ENCODE results near the gene IFFO2. TPM values are rescaled to one million over a fixed set of nuclear protein-coding genes. Genes with fewer than 3 reads are reported as not detected.
A peak's percentile ranks its signal among the peaks of the same experiment; 100 is the strongest.
"Not testable (repeated sequence)": the region's sequence is repeated elsewhere in the genome, so short reads cannot be mapped to it uniquely, and the experiment has no call there.

IFFO2 gene
- total RNA-seq, 3 donors from 2014 or later = 36.0 to 47.6 (median 36.1) TPM

GRCh38 chr1:18901147-18901951 lies 55.1 kb downstream of the IFFO2 start:
- H3K4me1 Mint-ChIP-seq (ENCODE audit: low read depth) = peaks cover 17% of the 10 kb centered on the region
- no peaks in the 10 kb centered on the region for H3K9me3 Mint-ChIP-seq
- no peaks in the 10 kb centered on the region for H3K36me3 Mint-ChIP-seq (ENCODE audit: insufficient read depth)
- H3K27me3 Mint-ChIP-seq (ENCODE audit: low read depth) = no peaks in the 10 kb centered on the region
- H3K4me3 Mint-ChIP-seq = peak overlapping the region; percentile 90
- ATAC-seq = no peak
- DNase-seq = no peak

DNA sequence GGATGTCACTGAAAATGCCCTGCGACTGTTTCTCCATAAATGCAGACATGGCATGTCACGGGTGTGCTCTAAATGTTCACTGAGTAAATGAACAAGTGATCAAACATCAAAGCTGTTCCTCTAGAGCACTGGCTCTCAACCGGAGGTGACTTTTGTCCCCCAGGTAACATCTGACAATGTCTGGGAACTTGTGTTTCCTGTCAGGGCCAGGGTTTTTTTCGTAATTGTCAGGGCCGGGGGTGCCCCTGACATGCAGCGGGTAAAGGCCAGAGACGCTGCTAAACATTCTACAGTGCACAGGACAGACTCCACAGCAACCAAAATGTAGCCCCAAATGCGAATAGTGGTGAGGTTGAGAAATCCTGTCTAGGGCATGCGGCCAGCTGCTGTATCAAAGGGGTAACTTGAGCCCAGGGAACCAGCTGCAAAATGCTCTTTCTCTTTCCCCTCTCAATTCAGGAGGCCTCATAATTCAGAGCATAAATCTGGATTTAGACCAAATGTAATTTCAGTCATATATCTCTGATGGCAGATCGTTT lies 56.1 kb downstream of the IFFO2 start:
- no peak for ATAC-seq
- H3K4me1 Mint-ChIP-seq (ENCODE audit: low read depth) = peaks cover 17% of the 10 kb centered on the region
- no peaks in the 10 kb centered on the region for H3K36me3 Mint-ChIP-seq (ENCODE audit: insufficient read depth)
- no peaks in the 10 kb centered on the region for H3K27me3 Mint-ChIP-seq (ENCODE audit: low read depth)
- no peak for DNase-seq
- no peak overlapping the region for H3K4me3 Mint-ChIP-seq
- H3K9me3 Mint-ChIP-seq = no peaks in the 10 kb centered on the region

- Mint-ChIP-seq H3K4me3 (no peak overlapping the region), H3K36me3 (ENCODE audit: insufficient read depth) (no peaks in the 10 kb centered on the region), H3K4me1 (ENCODE audit: low read depth) (peaks cover 17% of the 10 kb centered on the region), H3K27me3 (ENCODE audit: low read depth) (no peaks in the 10 kb centered on the region), H3K9me3 (no peaks in the 10 kb centered on the region)
- no peak for DNase-seq
- no peak for ATAC-seq
Observed at GRCh38 chr1:18899363-18900049, 57.0 kb downstream of the IFFO2 start.

- DNase-seq = no peak
- Mint-ChIP-seq H3K9me3 (no peaks in the 10 kb centered on the region), H3K4me1 (ENCODE audit: low read depth) (peaks cover 12% of the 10 kb centered on the region), H3K4me3 (no peak overlapping the region), H3K27me3 (ENCODE audit: low read depth) (no peaks in the 10 kb centered on the region), H3K36me3 (ENCODE audit: insufficient read depth) (no peaks in the 10 kb centered on the region)
- ATAC-seq = no peak
Observed at GRCh38 chr1:18898567-18898966, 57.9 kb downstream of the IFFO2 start.

DNA sequence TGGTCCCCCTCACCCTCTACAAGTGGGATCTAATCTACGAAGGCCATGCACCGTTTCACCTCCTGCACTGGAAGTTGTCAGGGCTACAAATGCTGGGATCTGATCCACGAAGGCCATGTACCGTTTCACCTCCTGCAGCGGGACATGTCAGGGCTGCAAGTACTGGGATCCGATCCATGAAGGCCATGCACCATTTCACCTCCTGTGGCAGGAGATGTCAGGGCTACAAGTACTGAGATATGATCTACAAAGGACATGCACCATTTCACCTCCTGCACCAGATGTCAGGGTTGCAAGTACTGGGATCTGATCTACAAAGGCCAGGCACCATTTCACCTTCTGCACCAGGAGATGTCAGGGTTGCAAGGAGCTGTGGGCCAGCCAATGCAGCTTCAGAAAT lies 61.2 kb downstream of the IFFO2 start:
- no peaks in the 10 kb centered on the region for H3K9me3 Mint-ChIP-seq
- DNase-seq (no peak), ATAC-seq (no peak)
- peaks cover under 1% of the 10 kb centered on the region for H3K4me1 Mint-ChIP-seq (ENCODE audit: low read depth)
- no peaks in the 10 kb centered on the region for H3K27me3 Mint-ChIP-seq (ENCODE audit: low read depth)
- H3K36me3 Mint-ChIP-seq (ENCODE audit: insufficient read depth) = no peaks in the 10 kb centered on the region
- H3K4me3 Mint-ChIP-seq = no peak overlapping the region

GRCh38 chr1:18893120-18893519 lies 63.4 kb downstream of the IFFO2 start:
- DNase-seq (no peak), ATAC-seq (no peak)
- H3K9me3 Mint-ChIP-seq = no peaks in the 10 kb centered on the region
- no peaks in the 10 kb centered on the region for H3K4me1 Mint-ChIP-seq (ENCODE audit: low read depth)
- no peaks in the 10 kb centered on the region for H3K36me3 Mint-ChIP-seq (ENCODE audit: insufficient read depth)
- H3K27me3 Mint-ChIP-seq (ENCODE audit: low read depth) = no peaks in the 10 kb centered on the region
- H3K4me3 Mint-ChIP-seq = no peak overlapping the region

GRCh38 chr1:18891858-18892257 lies 64.6 kb downstream of the IFFO2 start:
- not testable (repeated sequence) for ATAC-seq; H3K27me3 Mint-ChIP-seq (ENCODE audit: low read depth); DNase-seq; H3K36me3 Mint-ChIP-seq (ENCODE audit: insufficient read depth); H3K9me3 Mint-ChIP-seq; H3K4me3 Mint-ChIP-seq; H3K4me1 Mint-ChIP-seq (ENCODE audit: low read depth)

GRCh38 chr1:18891426-18891780 lies 65.1 kb downstream of the IFFO2 start:
- DNase-seq = no peak
- Mint-ChIP-seq H3K36me3 (ENCODE audit: insufficient read depth) (no peaks in the 10 kb centered on the region), H3K9me3 (no peaks in the 10 kb centered on the region)

GRCh38 chr1:18890706-18891425 lies 65.6 kb downstream of the IFFO2 start:
- Mint-ChIP-seq H3K4me3 (no peak overlapping the region), H3K9me3 (no peaks in the 10 kb centered on the region), H3K4me1 (ENCODE audit: low read depth) (no peaks in the 10 kb centered on the region), H3K36me3 (ENCODE audit: insufficient read depth) (no peaks in the 10 kb centered on the region), H3K27me3 (ENCODE audit: low read depth) (no peaks in the 10 kb centered on the region)
- ATAC-seq (no peak), DNase-seq (no peak)

More at GRCh38 chr1:18891426-18891780, 65.1 kb downstream of the IFFO2 start:
- Mint-ChIP-seq H3K4me1 (ENCODE audit: low read depth) (no peaks in the 10 kb centered on the region), H3K27me3 (ENCODE audit: low read depth) (no peaks in the 10 kb centered on the region), H3K4me3 (no peak overlapping the region)
- no peak for ATAC-seq

- Mint-ChIP-seq H3K36me3 (ENCODE audit: insufficient read depth) (no peaks in the 10 kb centered on the region), H3K27me3 (ENCODE audit: low read depth) (no peaks in the 10 kb centered on the region), H3K4me1 (ENCODE audit: low read depth) (no peaks in the 10 kb centered on the region), H3K9me3 (no peaks in the 10 kb centered on the region), H3K4me3 (no peak overlapping the region)
- no peak for DNase-seq
- ATAC-seq = no peak
Observed at GRCh38 chr1:18886003-18886335, 70.5 kb downstream of the IFFO2 start.

- ATAC-seq (no peak), DNase-seq (no peak)
- Mint-ChIP-seq H3K9me3 (no peaks in the 10 kb centered on the region), H3K4me3 (no peak overlapping the region), H3K36me3 (ENCODE audit: insufficient read depth) (no peaks in the 10 kb centered on the region), H3K27me3 (ENCODE audit: low read depth) (no peaks in the 10 kb centered on the region), H3K4me1 (ENCODE audit: low read depth) (no peaks in the 10 kb centered on the region)
Observed at GRCh38 chr1:18885311-18886002, 71.0 kb downstream of the IFFO2 start.

DNA sequence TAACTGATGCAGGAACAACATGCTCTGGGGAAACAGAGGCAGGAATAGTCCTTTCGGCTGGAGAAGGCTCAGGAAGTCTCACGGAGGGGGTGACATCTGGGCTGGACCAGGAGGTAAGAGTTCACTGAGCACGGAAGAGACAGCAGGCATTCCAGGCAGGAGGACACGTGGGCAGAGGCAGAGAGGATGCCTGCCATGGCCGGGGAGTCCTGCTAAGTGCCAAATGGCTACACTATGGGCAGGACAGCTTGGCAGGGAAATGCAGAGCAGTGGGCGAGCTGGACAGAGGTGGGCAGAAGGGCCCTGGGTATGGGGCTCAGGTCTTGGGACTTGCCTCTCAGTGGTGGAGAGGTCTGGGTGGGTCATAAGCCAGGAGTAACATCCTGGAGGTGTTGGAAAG lies 71.7 kb downstream of the IFFO2 start:
- Mint-ChIP-seq H3K4me1 (ENCODE audit: low read depth) (no peaks in the 10 kb centered on the region), H3K4me3 (no peak overlapping the region), H3K36me3 (ENCODE audit: insufficient read depth) (no peaks in the 10 kb centered on the region), H3K9me3 (no peaks in the 10 kb centered on the region), H3K27me3 (ENCODE audit: low read depth) (no peaks in the 10 kb centered on the region)
- ATAC-seq (no peak), DNase-seq (no peak)

GRCh38 chr1:18884419-18884717 lies 72.1 kb downstream of the IFFO2 start:
- Mint-ChIP-seq H3K27me3 (ENCODE audit: low read depth) (no peaks in the 10 kb centered on the region), H3K9me3 (no peaks in the 10 kb centered on the region), H3K4me3 (no peak overlapping the region), H3K36me3 (ENCODE audit: insufficient read depth) (no peaks in the 10 kb centered on the region), H3K4me1 (ENCODE audit: low read depth) (no peaks in the 10 kb centered on the region)
- ATAC-seq (no peak), DNase-seq (no peak)

- ATAC-seq = peak; percentile 70 to 82
- no peaks in the 10 kb centered on the region for H3K36me3 Mint-ChIP-seq (ENCODE audit: insufficient read depth)
- no peaks in the 10 kb centered on the region for H3K9me3 Mint-ChIP-seq
- H3K27me3 Mint-ChIP-seq (ENCODE audit: low read depth) = no peaks in the 10 kb centered on the region
- peak; percentile 71 for DNase-seq
- no peak overlapping the region for H3K4me3 Mint-ChIP-seq
- H3K4me1 Mint-ChIP-seq (ENCODE audit: low read depth) = no peaks in the 10 kb centered on the region
Observed at GRCh38 chr1:18883636-18884418, 72.6 kb downstream of the IFFO2 start.
